ENCODE results near the gene NWD2.
"Not testable (repeated sequence)": the region's sequence is repeated elsewhere in the genome, so short reads cannot be mapped to it uniquely, and the experiment has no call there.

Gene NWD2

DNA sequence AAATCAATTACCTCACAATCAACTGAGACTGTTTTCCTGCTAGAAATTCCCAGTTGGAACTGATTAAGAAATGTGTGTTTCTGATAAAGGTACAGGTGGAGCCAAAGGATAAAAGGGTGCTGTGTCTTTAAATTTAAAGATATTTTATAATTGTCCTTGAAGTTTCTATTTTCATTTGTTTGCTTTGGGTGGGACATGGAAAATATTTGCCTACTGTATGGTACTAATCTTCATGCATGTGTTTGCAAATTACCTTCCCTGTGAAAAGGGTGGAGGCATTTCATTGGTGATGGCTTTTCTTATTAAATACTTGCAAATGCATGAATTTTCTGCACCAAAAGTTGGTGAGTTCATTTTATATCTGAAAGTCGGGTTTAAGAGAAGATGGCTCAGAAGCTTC is 225.7 kb downstream of the NWD2 start:
- no peak for DNase-seq

GRCh38 chr4:37471093-37471492 is 226.6 kb downstream of the NWD2 start:
- no peak for DNase-seq

GRCh38 chr4:37471971-37472370 is 227.4 kb downstream of the NWD2 start:
- no peak for DNase-seq

DNA sequence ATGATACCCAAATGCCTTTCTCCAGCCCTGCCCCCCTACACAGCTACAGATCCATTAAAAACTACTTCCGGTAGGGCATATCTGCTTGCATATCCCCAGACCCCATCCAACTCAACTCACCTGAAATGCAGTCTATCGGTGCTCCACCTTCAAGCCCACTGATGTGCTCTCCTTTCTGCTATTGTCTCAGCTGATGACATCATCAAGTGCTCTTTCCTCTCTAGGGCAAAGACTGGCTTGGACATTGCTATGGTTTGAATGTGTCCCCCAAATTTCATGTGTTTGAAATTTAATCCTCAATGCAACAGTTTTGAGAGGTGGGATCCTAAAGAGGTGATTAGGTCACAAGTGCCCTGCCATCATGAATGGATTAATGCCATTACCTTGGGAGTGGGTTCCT is 229.3 kb downstream of the NWD2 start:
- no peak for DNase-seq

- no peak for DNase-seq
Measured at GRCh38 chr4:37475087-37475486, 230.5 kb downstream of the NWD2 start.

DNA sequence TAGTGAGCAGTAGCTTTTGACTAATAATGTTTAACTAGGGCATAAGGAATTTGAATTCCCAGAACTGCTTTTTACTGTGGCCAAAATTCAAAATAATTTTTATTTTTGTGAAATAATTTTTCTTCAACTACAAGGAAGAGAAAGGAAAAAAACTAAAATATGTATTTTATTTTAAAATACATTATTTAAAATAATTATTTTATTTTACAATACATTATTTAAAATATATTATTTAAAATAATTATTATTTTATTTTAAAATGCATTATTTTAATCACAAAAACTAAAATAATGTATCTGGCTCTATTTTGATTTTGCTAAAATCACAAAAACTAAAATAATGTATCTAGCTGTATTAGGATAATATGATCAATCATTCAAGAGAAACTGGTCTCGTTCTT is 231.2 kb downstream of the NWD2 start:
- DNase-seq: no peak

GRCh38 chr4:37476256-37476655 is 231.7 kb downstream of the NWD2 start:
- no peak for DNase-seq

- no peak for DNase-seq
Measured at GRCh38 chr4:37476691-37477090, 232.1 kb downstream of the NWD2 start.

DNA sequence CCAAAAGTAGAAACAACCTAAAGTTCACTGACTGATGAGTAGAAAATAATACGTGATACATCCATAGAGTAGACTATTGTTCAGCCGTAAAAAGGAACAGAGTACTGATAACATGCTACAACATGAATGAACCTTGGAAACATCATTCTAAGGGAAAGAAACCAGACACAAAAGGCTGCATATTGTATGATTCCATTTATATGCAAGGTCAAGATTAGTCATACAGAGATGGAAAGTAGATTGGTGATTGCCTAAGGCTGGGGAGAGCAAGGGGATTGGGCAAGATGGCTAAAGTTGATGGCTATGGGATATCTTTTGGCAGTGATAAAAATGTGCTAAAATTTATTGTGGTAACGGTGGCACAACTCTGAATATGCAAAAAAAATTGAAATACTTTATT is 232.6 kb downstream of the NWD2 start:
- DNase-seq: no peak

- DNase-seq: no peak
Measured at GRCh38 chr4:37478151-37478550, 233.6 kb downstream of the NWD2 start.

DNA sequence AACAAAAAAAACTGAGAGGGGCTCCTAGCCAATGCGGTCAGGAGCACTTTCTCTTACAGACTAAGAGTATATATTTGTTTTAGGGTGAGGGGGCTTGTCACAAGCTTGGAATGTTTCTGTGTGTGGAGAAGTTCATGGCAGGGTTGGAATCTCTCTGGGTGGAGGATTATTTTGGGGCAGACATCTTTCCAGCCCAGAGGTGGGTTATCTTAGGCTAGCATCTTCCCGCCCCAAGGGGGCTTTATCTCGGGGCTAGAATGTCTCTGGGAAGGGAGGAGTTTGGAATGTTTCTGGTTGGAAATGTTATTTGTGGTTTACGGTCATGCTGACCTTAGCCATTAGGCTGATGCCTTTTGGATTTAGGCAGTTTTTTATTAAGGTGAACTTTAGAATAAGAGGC is 236.0 kb downstream of the NWD2 start:
- no peak for DNase-seq

GRCh38 chr4:37481547-37482122 is 237.1 kb downstream of the NWD2 start:
- no peak for DNase-seq

GRCh38 chr4:37482236-37482913 is 237.8 kb downstream of the NWD2 start:
- DNase-seq: no peak

DNA sequence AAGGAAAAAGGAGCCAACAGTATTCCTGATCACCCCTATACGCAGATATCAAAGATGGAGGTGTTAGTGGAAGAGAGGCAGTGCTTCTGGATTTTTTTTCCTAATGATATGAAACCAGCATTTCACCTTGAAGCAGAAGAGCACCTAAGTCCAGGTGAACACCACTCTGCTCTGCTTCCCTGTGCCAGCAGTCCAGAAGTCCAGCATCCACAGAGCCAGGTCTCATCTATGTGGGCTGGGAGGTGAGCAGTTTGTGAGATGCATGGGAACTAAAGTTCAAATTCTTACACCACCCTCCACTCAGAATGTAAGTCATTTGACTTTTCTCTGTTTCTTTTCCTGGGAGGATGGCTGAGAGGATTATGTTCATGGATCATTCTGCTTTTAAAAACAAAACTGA is 239.1 kb downstream of the NWD2 start:
- no peak for DNase-seq

DNA sequence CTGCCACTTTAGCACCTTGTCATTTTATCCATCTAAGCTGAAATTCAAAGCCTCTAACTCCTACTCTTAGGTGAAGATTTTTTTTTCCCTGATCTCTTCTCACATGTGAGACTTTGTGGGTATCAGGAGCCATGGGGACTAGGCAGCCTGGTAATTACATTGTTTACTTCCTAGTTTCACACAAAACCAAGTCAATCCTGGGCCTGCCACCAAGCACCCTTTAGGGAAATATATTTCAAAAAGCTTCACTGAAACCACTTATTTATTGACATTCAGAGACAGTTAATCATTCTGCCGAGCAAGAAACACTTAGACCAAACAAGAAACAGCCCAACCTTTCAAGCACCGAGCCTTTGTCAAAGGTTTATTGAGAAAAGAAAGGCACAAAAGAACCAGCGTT is 241.6 kb downstream of the NWD2 start:
- DNase-seq: no peak

DNA sequence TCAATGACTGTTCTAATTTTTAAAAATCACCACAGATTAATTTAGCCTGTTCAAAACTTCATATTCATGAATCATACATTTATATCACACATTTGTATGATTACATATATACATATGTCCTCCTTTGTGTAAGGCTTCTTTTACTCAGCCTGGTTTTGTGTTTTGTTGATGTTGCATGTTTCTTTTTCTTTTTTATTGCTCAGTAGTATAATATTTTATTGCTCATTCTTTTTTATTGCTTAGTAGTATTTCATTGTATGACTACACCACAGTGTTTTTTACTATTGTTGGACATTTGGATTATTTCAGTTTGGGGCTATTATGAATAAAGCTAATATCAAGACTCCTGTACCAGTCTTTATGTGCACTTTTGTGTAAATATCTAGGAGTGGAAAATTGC is 243.1 kb downstream of the NWD2 start:
- no peak for DNase-seq

DNA sequence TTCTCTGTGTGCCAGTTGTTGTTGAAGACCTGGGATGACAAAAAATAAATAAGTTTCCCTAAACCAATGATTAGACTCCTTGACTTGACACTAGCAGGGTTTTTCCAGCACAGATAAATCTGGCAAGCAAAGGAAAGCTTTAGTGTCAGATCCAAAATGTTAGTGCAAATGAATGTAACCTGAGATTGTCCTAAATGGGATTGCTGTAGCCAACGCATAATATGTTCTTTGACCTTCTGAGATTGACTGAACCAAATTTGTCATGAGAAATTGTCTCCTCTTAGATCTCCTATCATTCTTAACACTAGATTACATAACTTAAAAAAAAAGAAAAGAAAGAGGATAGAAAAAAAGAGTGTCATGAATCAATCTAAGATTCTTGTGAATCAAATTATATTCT is 245.2 kb downstream of the NWD2 start:
- no peak for DNase-seq

GRCh38 chr4:37490391-37491347 is 246.1 kb downstream of the NWD2 start:
- no peak for DNase-seq

- not testable (repeated sequence) for DNase-seq
Measured at GRCh38 chr4:37495353-37495752, 250.8 kb downstream of the NWD2 start.
